Activated CD8-positive, alpha-beta T cell treated with anti-CD3 and anti-CD28 coated beads, Interleukin-2, amount 10 ng/mL, durations not matched to agents 7 days and 5 days (primary cell): ENCODE results near the gene PRELID2. TPM values are rescaled to one million over a fixed set of nuclear protein-coding genes. Genes with fewer than 3 reads are reported as not detected.
A peak's percentile ranks its signal among the peaks of the same experiment; 100 is the strongest.
"Not testable (repeated sequence)": the region's sequence is repeated elsewhere in the genome, so short reads cannot be mapped to it uniquely, and the experiment has no call there.

Source experiments
- ATAC-seq: fragments of 150-1000 bp; cut with Tn5 transposase; one replicate; pipeline ENCODE4 v1.10.0; 2021; ENCODE audit warnings: moderate library complexity
- CTCF ChIA-PET: fragments of 350-600 bp; sonication (Branson Sonifier 250); formaldehyde crosslinking; loops from one replicate; lab custom pipeline; 2021; ENCODE audit warnings: antibody characterized with exemption; lab: Charles Lee
- POLR2A ChIA-PET: fragments of 350-600 bp; sonication (Branson Sonifier 250); formaldehyde crosslinking; loops from one replicate; lab custom pipeline; 2021; ENCODE audit warnings: antibody characterized with exemption; lab: Charles Lee
- DNase-seq: peaks from one replicate; pipeline ENCODE4 v3.0.0-alpha.2; 2020
- H3K27ac Mint-ChIP-seq: one replicate; pipeline ENCODE4 v1.8.0; 2021; ENCODE audit warnings: mild to moderate bottlenecking, mixed read lengths
- H3K27me3 Mint-ChIP-seq: one replicate; pipeline ENCODE4 v1.8.0; 2021; ENCODE audit warnings: low read depth, mixed read lengths
- H3K36me3 Mint-ChIP-seq: one replicate; pipeline ENCODE4 v1.8.0; 2021; ENCODE audit warnings: low read depth, mixed read lengths
- H3K4me1 Mint-ChIP-seq: one replicate; pipeline ENCODE4 v1.8.0; 2021; ENCODE audit warnings: low read depth, mixed read lengths
- H3K4me3 Mint-ChIP-seq: one replicate; pipeline ENCODE4 v1.8.0; 2021; ENCODE audit warnings: mild to moderate bottlenecking, mixed read lengths
- H3K9me3 Mint-ChIP-seq: one replicate; pipeline ENCODE4 v1.8.0; 2022; ENCODE audit warnings: mixed read lengths; ENCODE audit not compliant: insufficient read depth
- total RNA-seq, 2 experiments: library from RNA; stranded (reverse); gene quantifications; one replicate each; pipeline ENCODE4 v1.2.3, GENCODE V29; 2021

Gene PRELID2
- 1 to 10 TPM; 1.2 to 1.5 TPM for total RNA-seq

DNA sequence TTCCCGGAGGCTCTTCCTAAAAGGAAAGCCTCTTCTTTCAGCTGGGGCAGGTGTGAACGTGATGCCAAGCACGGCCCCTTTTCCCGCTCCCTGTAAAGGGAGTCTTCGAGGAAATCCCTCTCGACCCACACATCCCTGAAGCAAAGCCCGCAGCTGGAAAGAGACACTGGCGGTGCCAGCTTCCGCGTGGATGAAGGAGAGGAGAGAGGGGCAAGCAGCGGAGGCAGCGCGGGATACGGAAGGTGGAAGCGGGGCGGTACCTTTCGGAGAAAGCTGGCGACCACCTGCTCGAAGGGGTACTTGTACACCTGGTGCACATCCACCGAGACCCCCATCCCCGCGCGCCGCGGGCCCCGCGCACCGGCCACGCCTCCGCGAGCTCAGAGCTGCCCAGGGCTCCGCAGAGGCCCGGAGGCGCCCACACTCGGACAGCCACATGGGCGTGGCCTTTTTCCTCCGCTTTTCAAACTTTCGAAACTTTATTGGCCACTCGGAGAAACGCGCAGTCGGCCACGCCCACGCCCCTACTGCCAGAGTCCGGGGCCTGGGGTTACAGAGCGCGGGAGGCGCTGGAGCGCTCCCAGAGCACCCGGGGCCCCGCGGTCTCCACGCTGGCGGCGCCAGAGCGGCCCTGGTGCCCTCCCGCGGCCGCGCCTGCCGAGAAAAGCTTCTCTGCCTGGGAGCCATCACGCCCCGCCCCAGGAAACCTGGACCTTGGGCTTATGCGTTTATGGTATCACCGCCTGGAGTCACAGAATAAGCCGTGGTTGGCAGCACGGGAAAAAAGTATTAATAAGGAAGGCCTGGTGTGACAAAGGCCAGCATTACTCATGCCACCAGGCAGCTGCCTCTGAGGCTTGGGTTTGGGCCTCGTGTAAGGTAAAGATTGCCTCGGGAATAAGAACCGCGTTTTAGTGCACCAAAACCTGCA lies at the start of gene PRELID2:
Gene PRELID2 (minus strand): TSS at position 426 of the 931 bp plus-strand sequence. CDS start 91 bp downstream, at position 335.
- H3K4me3 Mint-ChIP-seq, result peak within 1 kb of the TSS; percentile 58
- ATAC-seq (peak; percentile 90), DNase-seq (peak; percentile 56)
- H3K27me3 Mint-ChIP-seq, result peaks cover 15% of the 10 kb centered on the region
- H3K4me1 Mint-ChIP-seq, result peaks cover 8% of the 10 kb centered on the region
- CTCF ChIA-PET, result interaction anchor here (0.9 to 2.0 kb wide), 2 partner anchors 9 to 10 kb away, joined by 3 to 7 read pairs; no protein-coding TSS in a partner anchor
- no peak within 1 kb of the TSS for H3K27ac Mint-ChIP-seq
- POLR2A ChIA-PET, result no interaction called here
- H3K9me3 Mint-ChIP-seq, result no peaks in the 10 kb centered on the region
- H3K36me3 Mint-ChIP-seq, result no peaks in the 10 kb centered on the region

DNA sequence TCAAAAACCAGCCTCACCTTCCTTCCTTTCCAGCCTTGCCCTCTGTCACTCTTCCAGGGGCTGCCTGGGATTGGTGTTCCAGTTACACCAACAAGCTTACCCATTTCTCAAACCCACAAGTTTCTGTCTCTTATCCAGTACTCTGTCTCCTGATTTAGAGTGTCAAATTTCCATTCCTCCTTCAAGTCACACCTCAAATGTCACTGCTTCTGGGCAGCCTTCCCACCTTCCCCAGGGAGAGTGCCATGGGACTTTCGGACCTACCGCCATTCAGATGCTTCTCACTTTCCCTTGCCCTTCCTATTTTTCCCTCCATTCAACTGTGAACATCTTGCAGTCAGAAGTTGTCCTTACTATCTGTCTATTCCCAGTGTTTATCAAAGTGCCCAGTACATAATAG lies 39.6 kb upstream of the PRELID2 start:
- H3K4me3 Mint-ChIP-seq, result no peak overlapping the region
- no peaks in the 10 kb centered on the region for H3K36me3 Mint-ChIP-seq
- no peaks in the 10 kb centered on the region for H3K9me3 Mint-ChIP-seq
- ATAC-seq (no peak), DNase-seq (no peak)
- CTCF ChIA-PET, result no interaction called here
- no peak overlapping the region for H3K27ac Mint-ChIP-seq
- H3K4me1 Mint-ChIP-seq, result no peaks in the 10 kb centered on the region
- POLR2A ChIA-PET, result no interaction called here
- H3K27me3 Mint-ChIP-seq, result peaks cover 3% of the 10 kb centered on the region

DNA sequence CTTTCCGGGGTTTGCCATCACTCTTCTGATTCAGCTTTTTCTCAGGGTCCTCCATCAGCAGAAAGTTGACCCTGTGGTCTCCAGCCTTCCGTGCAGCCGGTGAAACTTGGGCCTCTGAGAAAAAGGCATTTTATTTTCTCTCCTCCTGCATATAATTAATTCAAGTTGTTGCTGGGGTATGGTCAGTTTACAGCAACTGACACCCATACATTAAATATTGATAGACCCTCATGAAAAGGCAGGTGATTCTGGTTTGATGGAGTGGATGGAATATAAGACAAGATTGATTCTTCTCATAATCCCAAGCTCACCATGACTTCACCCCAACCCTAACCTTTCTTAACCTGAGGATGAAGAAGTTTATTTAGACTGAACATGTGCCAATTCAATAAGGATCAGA lies 37.8 kb upstream of the PRELID2 start, which contains the start of gene GRXCR2:
Gene GRXCR2 (minus strand): TSS at position 101 of the 400 bp plus-strand sequence. CDS start 46 bp downstream, at position 55.
- Mint-ChIP-seq H3K4me3 (no peak within 1 kb of the TSS), H3K27me3 (no peaks in the 10 kb centered on the region), H3K4me1 (no peaks in the 10 kb centered on the region), H3K9me3 (no peaks in the 10 kb centered on the region), H3K27ac (no peak within 1 kb of the TSS), H3K36me3 (no peaks in the 10 kb centered on the region)
- CTCF ChIA-PET, result no interaction called here
- no peak for DNase-seq
- POLR2A ChIA-PET, result no interaction called here
- no peak for ATAC-seq

DNA sequence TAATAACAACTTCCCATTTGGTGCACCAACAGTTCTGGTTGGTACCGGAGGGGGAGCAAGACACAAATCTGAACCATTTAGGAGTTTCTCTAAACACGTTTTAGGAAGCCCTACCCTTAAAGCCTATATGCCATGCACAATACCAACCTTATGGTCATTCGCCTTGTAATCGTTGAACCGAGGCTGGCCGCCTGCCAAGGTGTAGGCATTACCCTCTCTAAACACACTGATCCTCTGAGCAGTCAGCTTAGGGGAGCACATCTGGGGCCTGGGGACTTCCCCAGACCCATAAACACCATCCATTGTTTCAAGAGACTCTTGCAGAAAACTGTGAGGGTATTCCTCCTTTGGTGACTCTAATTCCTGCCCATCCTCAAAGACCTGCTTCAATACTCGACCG lies 37.3 kb upstream of the PRELID2 start:
- H3K27me3 Mint-ChIP-seq, result no peaks in the 10 kb centered on the region
- no peaks in the 10 kb centered on the region for H3K9me3 Mint-ChIP-seq
- ATAC-seq (no peak), DNase-seq (no peak)
- H3K4me1 Mint-ChIP-seq, result no peaks in the 10 kb centered on the region
- CTCF ChIA-PET, result no interaction called here
- POLR2A ChIA-PET, result no interaction called here
- no peak overlapping the region for H3K4me3 Mint-ChIP-seq
- H3K27ac Mint-ChIP-seq, result no peak overlapping the region
- no peaks in the 10 kb centered on the region for H3K36me3 Mint-ChIP-seq

DNA sequence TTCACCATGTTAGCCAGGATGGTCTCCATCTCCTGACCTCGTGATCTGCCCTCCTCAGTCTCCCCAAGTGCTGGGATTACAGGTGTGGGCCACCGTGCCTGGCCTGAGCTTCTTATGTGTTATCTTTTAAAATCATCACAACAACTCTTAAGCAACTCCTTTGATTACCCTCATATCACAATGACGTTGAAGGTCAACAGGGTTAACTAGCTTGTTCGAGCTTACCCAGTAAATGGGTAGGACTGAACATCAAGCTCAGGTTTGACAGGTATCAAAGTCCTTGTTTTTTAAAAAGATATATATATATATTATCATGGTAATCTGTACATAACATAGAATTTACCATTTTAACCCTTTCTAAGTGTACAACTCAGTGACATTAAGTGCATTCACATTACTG lies 34.6 kb upstream of the PRELID2 start:
- POLR2A ChIA-PET, result no interaction called here
- Mint-ChIP-seq H3K36me3 (no peaks in the 10 kb centered on the region), H3K9me3 (no peaks in the 10 kb centered on the region)

GRCh38 chr5:145867806-145868205 lies 32.7 kb upstream of the PRELID2 start:
- Mint-ChIP-seq H3K27ac (no peak overlapping the region), H3K4me3 (no peak overlapping the region), H3K9me3 (no peaks in the 10 kb centered on the region), H3K4me1 (no peaks in the 10 kb centered on the region), H3K36me3 (no peaks in the 10 kb centered on the region), H3K27me3 (no peaks in the 10 kb centered on the region)
- ChIA-PET CTCF (no interaction called here), POLR2A (no interaction called here)
- DNase-seq (no peak), ATAC-seq (no peak)

More for the DNA sequence above, 34.6 kb upstream of the PRELID2 start:
- CTCF ChIA-PET, result no interaction called here
- Mint-ChIP-seq H3K27ac (no peak overlapping the region), H3K4me1 (no peaks in the 10 kb centered on the region), H3K4me3 (no peak overlapping the region), H3K27me3 (no peaks in the 10 kb centered on the region)
- no peak for ATAC-seq
- DNase-seq, result no peak

DNA sequence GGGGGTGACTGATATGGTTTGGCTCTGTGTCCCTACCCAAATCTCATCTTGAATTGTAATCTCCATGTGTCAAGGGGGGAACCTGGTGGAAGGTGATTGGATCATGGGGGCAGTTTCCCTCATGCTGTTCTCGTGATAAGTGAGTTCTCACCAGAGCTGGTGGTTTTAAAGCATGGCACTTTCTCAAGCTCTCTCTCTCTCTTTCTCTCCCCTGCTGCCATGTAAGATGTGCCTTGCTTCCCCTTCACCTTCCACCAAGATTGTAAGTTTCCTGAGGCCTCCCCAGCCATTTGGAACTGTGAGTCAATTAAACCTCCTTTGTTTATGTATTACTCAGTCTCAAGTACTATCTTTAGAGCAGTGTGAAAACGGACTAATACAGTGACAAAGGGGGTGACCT lies 29.3 kb upstream of the PRELID2 start:
- DNase-seq, CTCF ChIA-PET, H3K27ac Mint-ChIP-seq, H3K36me3 Mint-ChIP-seq, ATAC-seq, H3K9me3 Mint-ChIP-seq, H3K27me3 Mint-ChIP-seq, H3K4me3 Mint-ChIP-seq, POLR2A ChIA-PET, H3K4me1 Mint-ChIP-seq: not testable (repeated sequence)

GRCh38 chr5:145863003-145863402 lies 27.9 kb upstream of the PRELID2 start:
- H3K27me3 Mint-ChIP-seq, result peaks cover 2% of the 10 kb centered on the region
- CTCF ChIA-PET, result no interaction called here
- H3K36me3 Mint-ChIP-seq, result no peaks in the 10 kb centered on the region
- H3K9me3 Mint-ChIP-seq, result no peaks in the 10 kb centered on the region
- no peaks in the 10 kb centered on the region for H3K4me1 Mint-ChIP-seq
- POLR2A ChIA-PET, result no interaction called here
- ATAC-seq (no peak), DNase-seq (no peak)
- H3K27ac Mint-ChIP-seq, result no peak overlapping the region
- no peak overlapping the region for H3K4me3 Mint-ChIP-seq

DNA sequence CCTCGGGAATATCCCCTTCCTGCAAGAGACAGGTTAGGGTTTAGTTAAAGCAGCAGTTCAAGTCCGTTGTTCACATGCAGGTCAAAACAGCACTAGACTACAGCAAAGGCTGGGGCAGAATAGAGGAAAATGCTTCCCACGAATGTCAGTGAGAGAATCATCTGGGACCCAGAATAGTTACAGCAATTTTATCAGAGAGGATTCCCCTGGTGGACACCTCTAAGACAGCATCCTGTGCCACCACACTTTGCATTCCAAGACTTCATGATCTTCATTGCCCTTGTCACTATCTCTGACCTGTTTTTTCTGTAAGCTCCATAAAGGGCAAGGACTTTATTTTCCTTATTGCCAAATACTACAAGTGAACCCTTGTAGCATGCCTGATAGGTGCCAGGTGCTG lies 24.8 kb upstream of the PRELID2 start:
- Mint-ChIP-seq H3K27me3 (peaks cover 10% of the 10 kb centered on the region), H3K4me1 (peaks cover 4% of the 10 kb centered on the region), H3K4me3 (no peak overlapping the region), H3K9me3 (no peaks in the 10 kb centered on the region), H3K27ac (no peak overlapping the region), H3K36me3 (no peaks in the 10 kb centered on the region)
- DNase-seq (no peak), ATAC-seq (no peak)
- POLR2A ChIA-PET, result no interaction called here
- CTCF ChIA-PET, result no interaction called here

DNA sequence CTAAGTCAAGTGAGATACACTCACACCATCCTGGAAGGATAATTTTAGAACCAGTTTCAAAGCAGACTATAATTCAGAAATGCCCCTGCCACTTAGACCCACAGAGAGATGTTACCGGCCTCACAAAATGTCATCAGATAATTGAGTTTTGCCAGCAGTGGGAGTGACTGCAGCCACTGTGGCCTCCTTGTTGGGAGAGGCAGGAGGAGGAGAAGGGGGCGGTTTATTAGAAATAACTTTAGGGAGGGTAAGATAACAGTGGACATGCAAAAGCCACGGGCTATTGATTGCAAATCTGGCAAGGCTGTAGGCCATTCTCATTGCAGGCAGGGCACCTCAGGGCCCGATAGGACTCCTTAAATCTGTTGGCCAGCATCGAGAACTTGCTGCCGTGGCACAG lies 24.3 kb upstream of the PRELID2 start:
- Mint-ChIP-seq H3K27me3 (peaks cover 13% of the 10 kb centered on the region), H3K27ac (no peak overlapping the region), H3K4me3 (no peak overlapping the region), H3K9me3 (no peaks in the 10 kb centered on the region), H3K4me1 (peaks cover 4% of the 10 kb centered on the region), H3K36me3 (no peaks in the 10 kb centered on the region)
- DNase-seq, result no peak
- ChIA-PET CTCF (no interaction called here), POLR2A (no interaction called here)
- ATAC-seq, result no peak

- no peak for DNase-seq
- Mint-ChIP-seq H3K9me3 (no peaks in the 10 kb centered on the region), H3K36me3 (no peaks in the 10 kb centered on the region), H3K27me3 (peaks cover 13% of the 10 kb centered on the region), H3K4me1 (peaks cover 4% of the 10 kb centered on the region), H3K27ac (no peak overlapping the region), H3K4me3 (no peak overlapping the region)
- POLR2A ChIA-PET, result no interaction called here
- ATAC-seq, result no peak
- CTCF ChIA-PET, result no interaction called here
These were observed 23.8 kb upstream of the PRELID2 start for GRCh38 chr5:145858959-145859358.

- Mint-ChIP-seq H3K4me1 (peaks cover 4% of the 10 kb centered on the region), H3K27ac (no peak overlapping the region), H3K36me3 (no peaks in the 10 kb centered on the region), H3K27me3 (peaks cover 16% of the 10 kb centered on the region), H3K4me3 (peak overlapping the region; percentile 28), H3K9me3 (no peaks in the 10 kb centered on the region)
- ChIA-PET CTCF (interaction anchor here (1.1 to 1.2 kb wide), 2 partner anchors 14 to 29 kb away, joined by 3 read pairs; no protein-coding TSS in a partner anchor), POLR2A (no interaction called here)
- peak; percentile 55 for ATAC-seq
- no peak for DNase-seq
These were observed 21.2 kb upstream of the PRELID2 start for GRCh38 chr5:145856285-145856818.
